PC-3 (cell line): ENCODE data around the gene HRC. TPM values are rescaled to one million over a fixed set of nuclear protein-coding genes. Genes with fewer than 3 reads are reported as not detected.

Experiments used
- ATAC-seq: fragments of 200-7000 bp; cut with Tn5 transposase; 2 replicates; pipeline ENCODE4 v1.9.1; 2020; ENCODE audit warnings: mild to moderate bottlenecking, moderate library complexity
- BruUV-seq: library from RNA; stranded (reverse); fragments of 400-500 nt; replicated peaks from 2 replicates; lab custom pipeline; 2021; lab: Mats Ljungman, UMichigan
- CTCF ChIA-PET: fragments of 300-600 bp; sonication (Branson Sonifier 250); formaldehyde crosslinking; loops from one replicate; lab custom pipeline; 2022; ENCODE audit warnings: antibody characterized with exemption; lab: Charles Lee
- POLR2A ChIA-PET: fragments of 300-600 bp; sonication (Branson Sonifier 250); formaldehyde crosslinking; loops from one replicate; lab custom pipeline; 2022; ENCODE audit warnings: antibody characterized with exemption; ENCODE audit not compliant: unreplicated experiment; lab: Charles Lee
- DNase-seq: peaks from one replicate; pipeline ENCODE4 v3.0.0-alpha.2; 2015
- H2AFZ ChIP-seq: fragments of 300-600 bp; sonication (generic); 2 replicates; pipeline ENCODE4 v1.6.0; 2016; ENCODE audit warnings: antibody characterized with exemption, low read length
- H3F3A ChIP-seq: fragments of 300-600 bp; sonication (generic); one replicate; pipeline ENCODE4 v1.6.0; 2017; ENCODE audit warnings: antibody characterized with exemption, low read length, control low read depth, mild to moderate bottlenecking; ENCODE audit not compliant: unreplicated experiment
- H3K27ac ChIP-seq: fragments of 300-600 bp; sonication (generic); 2 replicates; pipeline ENCODE4 v1.5.1; 2016; ENCODE audit warnings: mild to moderate bottlenecking, low read length
- H3K27me3 ChIP-seq: fragments of 300-600 bp; sonication (generic); 2 replicates; pipeline ENCODE4 v1.6.1; 2016; ENCODE audit warnings: low read length, mixed read lengths
- H3K36me3 ChIP-seq: fragments of 300-600 bp; sonication (generic); 2 replicates; pipeline ENCODE4 v1.6.1; 2016; ENCODE audit warnings: low read depth, mixed run types, low read length, mixed read lengths
- H3K4me1 ChIP-seq: fragments of 300-600 bp; sonication (generic); 2 replicates; pipeline ENCODE4 v1.5.1; 2016; ENCODE audit warnings: low read length; ENCODE audit not compliant: insufficient read depth
- H3K4me2 ChIP-seq: fragments of 300-600 bp; sonication (generic); 2 replicates; pipeline ENCODE4 v1.6.0; 2016; ENCODE audit warnings: low read length
- H3K4me3 ChIP-seq: fragments of 300-600 bp; sonication (generic); 2 replicates; pipeline ENCODE4 v1.5.1; 2016; ENCODE audit warnings: mild to moderate bottlenecking, low read length, mixed read lengths
- H3K79me2 ChIP-seq: fragments of 300-600 bp; sonication (generic); 2 replicates; pipeline ENCODE4 v1.6.1; 2017; ENCODE audit warnings: low read length, mixed read lengths
- H3K9ac ChIP-seq: fragments of 300-600 bp; sonication (generic); 2 replicates; pipeline ENCODE4 v1.6.0; 2016; ENCODE audit warnings: mild to moderate bottlenecking, low read length
- H3K9me2 ChIP-seq: fragments of 300-600 bp; sonication (generic); replicated peaks from 2 replicates; pipeline ENCODE4 v1.6.1; 2016; ENCODE audit warnings: mixed run types, low read length, mixed read lengths
- H3K9me3 ChIP-seq: fragments of 300-600 bp; sonication (generic); 2 replicates; pipeline ENCODE4 v1.6.1; 2016; ENCODE audit warnings: low read length, mixed read lengths
- H4K20me1 ChIP-seq: fragments of 300-600 bp; sonication (generic); 2 replicates; pipeline ENCODE4 v1.6.1; 2016; ENCODE audit warnings: low read length, mixed read lengths
- EZH2 ChIP-seq: fragments of 300-600 bp; sonication (generic); IDR thresholded peaks from one replicate; pipeline ENCODE4 v1.6.1; 2017; ENCODE audit warnings: antibody characterized with exemption, mild to moderate bottlenecking, low read length; ENCODE audit not compliant: unreplicated experiment
- EZH2phosphoT487 ChIP-seq: fragments of 300-600 bp; sonication (generic); IDR thresholded peaks from 2 replicates; pipeline ENCODE4 v1.6.1; 2018; ENCODE audit warnings: mild to moderate bottlenecking, antibody characterized with exemption, low read length, borderline replicate concordance
- intact Hi-C: fragments of 100-400 bp; cut with micrococcal nuclease; formaldehyde crosslinking; loops from 2 replicates; pipeline ENCODE4 v1.9.0; 2023
- total RNA-seq: library from RNA; depleted of rRNA; stranded (reverse); fragments of >200 nt; gene quantifications from 2 replicates; pipeline ENCODE4 v1.2.3, GENCODE V29; 2014
- TF ChIP-seq, protein P1 (sequence below): fragments of 300-600 bp; sonication (generic); conservative IDR thresholded peaks from 2 replicates; pipeline ENCODE4 v1.5.1; 2017; ENCODE audit warnings: antibody characterized with exemption, low read depth, mild to moderate bottlenecking, low read length

HRC gene
- total RNA-seq, 1 experiment from 2014 or later, result not detected

DNA sequence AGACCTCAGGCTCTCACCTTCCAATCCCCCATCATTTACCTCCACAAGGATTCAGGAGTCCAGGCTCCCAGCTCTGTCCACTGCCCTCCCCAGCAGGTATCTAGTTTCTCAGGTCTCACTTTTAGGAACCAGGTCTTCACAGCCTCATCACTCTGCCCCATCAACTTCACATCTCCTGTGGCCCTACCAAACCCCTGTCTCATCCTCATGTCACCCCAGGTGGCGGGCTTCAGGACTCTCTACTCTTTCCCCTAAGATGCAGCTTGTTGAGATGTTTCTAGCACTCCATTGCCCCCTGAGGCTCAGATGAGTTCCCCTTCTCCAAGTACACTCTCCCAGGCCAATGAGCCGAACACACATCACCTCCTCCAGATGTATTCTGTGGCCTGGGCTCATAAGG lies 34.3 kb downstream of the HRC start:
- TF ChIP-seq, protein P1, sequence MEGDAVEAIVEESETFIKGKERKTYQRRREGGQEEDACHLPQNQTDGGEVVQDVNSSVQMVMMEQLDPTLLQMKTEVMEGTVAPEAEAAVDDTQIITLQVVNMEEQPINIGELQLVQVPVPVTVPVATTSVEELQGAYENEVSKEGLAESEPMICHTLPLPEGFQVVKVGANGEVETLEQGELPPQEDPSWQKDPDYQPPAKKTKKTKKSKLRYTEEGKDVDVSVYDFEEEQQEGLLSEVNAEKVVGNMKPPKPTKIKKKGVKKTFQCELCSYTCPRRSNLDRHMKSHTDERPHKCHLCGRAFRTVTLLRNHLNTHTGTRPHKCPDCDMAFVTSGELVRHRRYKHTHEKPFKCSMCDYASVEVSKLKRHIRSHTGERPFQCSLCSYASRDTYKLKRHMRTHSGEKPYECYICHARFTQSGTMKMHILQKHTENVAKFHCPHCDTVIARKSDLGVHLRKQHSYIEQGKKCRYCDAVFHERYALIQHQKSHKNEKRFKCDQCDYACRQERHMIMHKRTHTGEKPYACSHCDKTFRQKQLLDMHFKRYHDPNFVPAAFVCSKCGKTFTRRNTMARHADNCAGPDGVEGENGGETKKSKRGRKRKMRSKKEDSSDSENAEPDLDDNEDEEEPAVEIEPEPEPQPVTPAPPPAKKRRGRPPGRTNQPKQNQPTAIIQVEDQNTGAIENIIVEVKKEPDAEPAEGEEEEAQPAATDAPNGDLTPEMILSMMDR, result no peak
- Histone ChIP-seq H2AFZ (no peak overlapping the region), H4K20me1 (no peaks in the 10 kb centered on the region), H3K4me1 (peaks cover 6% of the 10 kb centered on the region; the same call in 1 of the 2 replicates), H3K27ac (no peak overlapping the region), H3K4me2 (no peak overlapping the region), H3K9ac (no peak overlapping the region), H3K79me2 (no peaks in the 10 kb centered on the region), H3K4me3 (no peak overlapping the region), H3F3A (no peaks in the 10 kb centered on the region), H3K9me2 (no peaks in the 10 kb centered on the region), H3K27me3 (no peaks in the 10 kb centered on the region), H3K36me3 (no peaks in the 10 kb centered on the region), H3K9me3 (no peaks in the 10 kb centered on the region)
- DNase-seq (no peak), ATAC-seq (no peak)
- intact Hi-C loops, result no loop called here
- CTCF ChIA-PET, result no interaction called here
- BruUV-seq, result no TSS peak
- POLR2A ChIA-PET, result no interaction called here

DNA sequence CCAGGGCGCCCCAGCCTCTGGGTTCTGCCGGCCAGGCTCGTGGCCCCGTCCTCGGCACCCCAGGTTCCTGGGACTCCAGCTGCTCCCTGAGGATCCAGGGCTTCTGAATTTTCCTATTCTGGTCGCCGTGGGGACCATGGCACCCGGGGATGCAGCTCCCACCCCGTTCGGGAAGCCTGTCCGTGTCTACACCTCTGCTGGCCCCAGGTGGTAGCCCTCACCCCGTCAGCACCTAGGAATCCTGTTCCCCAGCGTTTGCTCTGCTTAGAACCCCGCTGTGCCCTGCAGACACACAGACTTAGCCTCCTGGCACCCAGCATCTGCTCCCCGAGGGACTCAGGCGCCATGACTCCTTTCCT lies 34.9 kb downstream of the HRC start:
- Histone ChIP-seq H2AFZ (no peak overlapping the region), H3K9me3 (no peaks in the 10 kb centered on the region), H3K79me2 (no peaks in the 10 kb centered on the region), H3F3A (no peaks in the 10 kb centered on the region), H3K27me3 (no peaks in the 10 kb centered on the region), H3K36me3 (no peaks in the 10 kb centered on the region), H3K4me2 (peak overlapping the region; percentile 84; the same call in 1 of the 2 replicates), H3K27ac (no peak overlapping the region), H3K4me3 (no peak overlapping the region), H3K9me2 (no peaks in the 10 kb centered on the region), H3K9ac (no peak overlapping the region), H4K20me1 (no peaks in the 10 kb centered on the region), H3K4me1 (peaks cover 6% of the 10 kb centered on the region; the same call in 1 of the 2 replicates)
- CTCF ChIA-PET, result interaction anchor here (0.6 kb wide), 1 partner anchor 7 kb away, joined by 3 read pairs; no protein-coding TSS in a partner anchor
- no TSS peak for BruUV-seq
- TF ChIP-seq EZH2 (no peak), EZH2phosphoT487 (no peak)
- TF ChIP-seq, protein P1, result no peak
- DNase-seq (no peak), ATAC-seq (no peak)
- intact Hi-C loops, result no loop called here
- POLR2A ChIA-PET, result interaction anchor here (0.5 kb wide), 1 partner anchor 102 kb away, joined by 3 read pairs; no protein-coding TSS in a partner anchor

- peak; percentile 46 for DNase-seq
- Histone ChIP-seq H3K4me3 (peak within 1 kb of the TSS; percentile 75), H3K4me2 (peak within 1 kb of the TSS; percentile 84), H3K9me3 (no peaks in the 10 kb centered on the region), H3K9ac (peak within 1 kb of the TSS; percentile 70), H3K79me2 (no peaks in the 10 kb centered on the region), H3K9me2 (no peaks in the 10 kb centered on the region), H2AFZ (peak within 1 kb of the TSS; percentile 88), H3K36me3 (no peaks in the 10 kb centered on the region), H3K27me3 (no peaks in the 10 kb centered on the region), H3K27ac (peak within 1 kb of the TSS; percentile 52; the same call in 1 of the 2 replicates), H3K4me1 (peaks cover 6% of the 10 kb centered on the region; the same call in 1 of the 2 replicates), H3F3A (no peaks in the 10 kb centered on the region), H4K20me1 (no peaks in the 10 kb centered on the region)
- TF ChIP-seq, protein P1, result no peak
- no peak for TF ChIP-seq EZH2phosphoT487
- ATAC-seq, result peak; percentile 39
- CTCF ChIA-PET, result interaction anchor here (0.6 kb wide), 1 partner anchor 8 kb away, joined by 3 read pairs; no protein-coding TSS in a partner anchor
- intact Hi-C loops, result no loop called here
- BruUV-seq, result no TSS peak
- POLR2A ChIA-PET, result interaction anchor here (0.5 kb wide), 1 partner anchor 102 kb away, joined by 3 read pairs; no protein-coding TSS in a partner anchor
Measured at GRCh38 chr19:49119411-49120324, 35.5 kb downstream of the HRC start, which contains the start of gene PPFIA3. Gene PPFIA3, plus strand, starts transcription at chr19:49119544. Its CDS starts 8,330 bp downstream, at chr19:49127874.
